CD14-positive monocyte (primary cell): ENCODE results near the gene E2F2. TPM values are rescaled to one million over a fixed set of nuclear protein-coding genes. Genes with fewer than 3 reads are reported as not detected.

Source experiments
- DNase-seq, 3 donors: peaks; one replicate each; pipeline ENCODE4 v3.0.0-alpha.2; 2011 to 2022
- H2AFZ ChIP-seq: 2 replicates; pipeline ENCODE4 v1.6.0; 2012; ENCODE audit warnings: mild to moderate bottlenecking, low read depth, low read length, inconsistent platforms; ENCODE audit not compliant: insufficient read depth, poor library complexity, severe bottlenecking
- H3K27ac ChIP-seq, 2 donors: 1 replicate in 1 of 2; 2 replicates in 1 of 2; pipeline ENCODE4 v1.5.1; 2012 to 2013; ENCODE audit warnings: low read length in 2 of 2, control low read depth in 1 of 2, inconsistent platforms in 1 of 2, low read depth in 1 of 2, mild to moderate bottlenecking in 1 of 2
- H3K27me3 ChIP-seq, 2 donors: one replicate each; pipeline versions ENCODE4 v1.6.0 to v1.6.1; 2011 to 2013; ENCODE audit warnings: low read length in 2 of 2; ENCODE audit not compliant: control insufficient read depth in 2 of 2, insufficient read depth in 2 of 2
- H3K36me3 ChIP-seq, 2 donors: replicated peaks in 1 of 2; 1 replicate in 1 of 2; 2 replicates in 1 of 2; pipeline versions ENCODE4 v1.5.1 to v1.6.1; 2012 to 2013; ENCODE audit warnings: low read length in 2 of 2, control low read depth in 1 of 2, inconsistent platforms in 1 of 2, mild to moderate bottlenecking in 1 of 2; ENCODE audit not compliant: insufficient read depth in 2 of 2, control insufficient read depth in 1 of 2
- H3K4me1 ChIP-seq, 2 donors: 1 replicate in 1 of 2; 2 replicates in 1 of 2; pipeline versions ENCODE4 v1.5.1 to v1.6.1; 2012 to 2013; ENCODE audit warnings: low read length in 2 of 2, control low read depth in 1 of 2, inconsistent platforms in 1 of 2, mild to moderate bottlenecking in 1 of 2, moderate library complexity in 1 of 2; ENCODE audit not compliant: insufficient read depth in 2 of 2, control insufficient read depth in 1 of 2
- H3K4me2 ChIP-seq: replicated peaks from 2 replicates; pipeline ENCODE3; 2012; ENCODE audit warnings: low read length, moderate library complexity, mild to moderate bottlenecking; ENCODE audit not compliant: poor library complexity, severe bottlenecking; ENCODE audit errors: extremely low read depth
- H3K4me3 ChIP-seq, 3 experiments: fragments of 200-600 bp in 1 of 3; sonication (generic) in 1 of 3; replicated peaks in 1 of 3; 1 replicate in 2 of 3; 2 replicates in 1 of 3; pipeline ENCODE4 v1.5.1; 2011 to 2013; ENCODE audit warnings: low read length in 3 of 3, mild to moderate bottlenecking in 3 of 3, control low read depth in 2 of 3, low read depth in 2 of 3, inconsistent platforms in 1 of 3, moderate library complexity in 1 of 3
- H3K79me2 ChIP-seq: 2 replicates; pipeline ENCODE4 v1.6.0; 2012; ENCODE audit warnings: mild to moderate bottlenecking, control low read depth, inconsistent platforms, low read length, moderate library complexity; ENCODE audit not compliant: insufficient read depth
- H3K9ac ChIP-seq: 2 replicates; pipeline ENCODE4 v1.6.0; 2017; ENCODE audit warnings: low read length, mild to moderate bottlenecking; ENCODE audit not compliant: insufficient read depth, poor library complexity, severe bottlenecking
- H3K9me3 ChIP-seq, 2 donors: replicated peaks in 1 of 2; 1 replicate in 1 of 2; 2 replicates in 1 of 2; pipeline versions ENCODE4 v1.5.1 to v1.6.1; 2012 to 2013; ENCODE audit warnings: low read length in 2 of 2, control low read depth in 1 of 2; ENCODE audit not compliant: control insufficient read depth in 1 of 2, insufficient read depth in 1 of 2
- H4K20me1 ChIP-seq: 2 replicates; pipeline ENCODE4 v1.6.0; 2012; ENCODE audit warnings: mild to moderate bottlenecking, low read length, control low read depth, moderate library complexity; ENCODE audit not compliant: insufficient read depth
- H3K27ac Mint-ChIP-seq, 7 donors: one replicate each; pipeline ENCODE4 v1.8.0; 2020; ENCODE audit warnings: mild to moderate bottlenecking in 7 of 7, mixed read lengths in 7 of 7, moderate library complexity in 6 of 7, inconsistent platforms in 2 of 7
- H3K27me3 Mint-ChIP-seq, 3 donors: one replicate each; pipeline ENCODE4 v1.8.0; 2021 to 2022; ENCODE audit warnings: low read depth in 3 of 3, mild to moderate bottlenecking in 3 of 3, mixed read lengths in 3 of 3, moderate library complexity in 3 of 3, inconsistent platforms in 1 of 3
- H3K36me3 Mint-ChIP-seq, 2 donors: one replicate each; pipeline ENCODE4 v1.8.0; 2020; ENCODE audit warnings: mixed read lengths in 2 of 2, inconsistent platforms in 1 of 2, mild to moderate bottlenecking in 1 of 2
- H3K4me1 Mint-ChIP-seq: one replicate; pipeline ENCODE4 v1.8.0; 2020; ENCODE audit warnings: mild to moderate bottlenecking, mixed read lengths
- H3K4me3 Mint-ChIP-seq, 2 donors: one replicate each; pipeline ENCODE4 v1.8.0; 2020; ENCODE audit warnings: mild to moderate bottlenecking in 2 of 2, mixed read lengths in 2 of 2, moderate library complexity in 1 of 2
- H3K9me3 Mint-ChIP-seq, 7 donors: one replicate each; pipeline ENCODE4 v1.8.0; 2020 to 2022; ENCODE audit warnings: mixed read lengths in 7 of 7, mild to moderate bottlenecking in 6 of 7, moderate library complexity in 6 of 7, inconsistent platforms in 2 of 7
- CTCF ChIP-seq: fragments of 200-600 bp; IDR thresholded peaks from one replicate; pipeline ENCODE4 v1.8.0; 2022; ENCODE audit warnings: antibody characterized with exemption, mild to moderate bottlenecking
- WGBS: methylation state at CpG from one replicate; pipeline ENCODE4 v1.1.5; 2013; ENCODE audit warnings: missing lambda C conversion rate; ENCODE audit not compliant: insufficient coverage; 5-methylcytosine and 5-hydroxymethylcytosine counted together
- intact Hi-C, 2 donors: fragments of 100-400 bp; cut with micrococcal nuclease; formaldehyde crosslinking; loops; one replicate each; pipeline versions ENCODE4 v1.15.0 to v1.15.1; 2023
- polyA plus RNA-seq, 3 donors: library from polyadenylated mRNA; depleted of rRNA in 1 of 3; unstranded in 2 of 3; stranded (reverse) in 1 of 3; fragments of 300-500 nt in 2 of 3; fragments of >200 nt in 1 of 3; fragmentation: Illumina TruSeq in 2 of 3; gene quantifications; 1 replicate in 2 of 3; 2 replicates in 1 of 3; pipeline ENCODE4 v1.2.3, GENCODE V29; 2012 to 2021

E2F2 gene
- polyA plus RNA-seq, 3 donors: 0.24 to 4.7 (median 1.8) TPM

GRCh38 chr1:23551849-23552248 lies 20.8 kb upstream of the E2F2 start:
- WGBS: 91% methylated on average over 2 of the region's 4 CpGs
- DNase-seq: no peak
- Mint-ChIP-seq H3K27ac (no peak overlapping the region), H3K4me3 (no peak overlapping the region), H3K4me1 (peaks cover 17% of the 10 kb centered on the region), H3K27me3 (peaks cover 51 to 67% (median 59%) of the 10 kb centered on the region in 3 donors), H3K36me3 (peaks cover 0 to 10% of the 10 kb centered on the region in 2 donors), H3K9me3 (peaks cover 0 to 12% (median 5%) of the 10 kb centered on the region in 7 donors)
- Histone ChIP-seq H3K79me2 (no peaks in the 10 kb centered on the region), H2AFZ (no peak overlapping the region), H3K4me3 (no peak overlapping the region), H3K4me2 (no peak overlapping the region), H3K9me3 (peaks cover 4 to 10% of the 10 kb centered on the region in 2 donors), H3K27me3 (peaks cover 30 to 49% of the 10 kb centered on the region in 2 donors), H3K36me3 (no peaks in the 10 kb centered on the region), H3K9ac (no peak overlapping the region), H4K20me1 (no peaks in the 10 kb centered on the region), H3K27ac (no peak overlapping the region), H3K4me1 (peaks cover 11 to 15% of the 10 kb centered on the region in 2 donors)
- TF ChIP-seq CTCF: no peak
- intact Hi-C loops: loop anchor here (10.0 kb wide), 2 partner anchors 193 to 203 kb away; partner anchors contain the start of gene ELOA (in 1 of the 2)

GRCh38 chr1:23548704-23549143 lies 17.7 kb upstream of the E2F2 start:
- no peak for TF ChIP-seq CTCF
- Histone ChIP-seq H3K36me3 (no peaks in the 10 kb centered on the region), H3K4me2 (no peak overlapping the region), H3K27me3 (peaks cover 10 to 23% of the 10 kb centered on the region in 2 donors), H3K9me3 (peaks cover 0 to 1% of the 10 kb centered on the region in 2 donors), H2AFZ (no peak overlapping the region), H3K4me3 (no peak overlapping the region), H4K20me1 (no peaks in the 10 kb centered on the region), H3K79me2 (no peaks in the 10 kb centered on the region), H3K9ac (no peak overlapping the region), H3K27ac (no peak overlapping the region), H3K4me1 (no peaks in the 10 kb centered on the region)
- Mint-ChIP-seq H3K9me3 (peaks cover 0 to 7% (median 1%) of the 10 kb centered on the region in 7 donors), H3K36me3 (peaks cover 0 to 1% of the 10 kb centered on the region in 2 donors), H3K27ac (no peak overlapping the region), H3K27me3 (peaks cover 31 to 46% (median 39%) of the 10 kb centered on the region in 3 donors), H3K4me3 (no peak overlapping the region), H3K4me1 (no peaks in the 10 kb centered on the region)
- intact Hi-C loops: no loop called here
- 97% methylated on average over 3 of the region's 9 CpGs for WGBS
- no peak for DNase-seq
